Measurements from ENCODE around the gene SH3RF3.

Gene SH3RF3

GRCh38 chr2:109377976-109378375 lies 249.0 kb downstream of the SH3RF3 start:
- DNase-seq (ENCODE audit: low read depth), result no peak
- TF ChIP-seq, protein P1, sequence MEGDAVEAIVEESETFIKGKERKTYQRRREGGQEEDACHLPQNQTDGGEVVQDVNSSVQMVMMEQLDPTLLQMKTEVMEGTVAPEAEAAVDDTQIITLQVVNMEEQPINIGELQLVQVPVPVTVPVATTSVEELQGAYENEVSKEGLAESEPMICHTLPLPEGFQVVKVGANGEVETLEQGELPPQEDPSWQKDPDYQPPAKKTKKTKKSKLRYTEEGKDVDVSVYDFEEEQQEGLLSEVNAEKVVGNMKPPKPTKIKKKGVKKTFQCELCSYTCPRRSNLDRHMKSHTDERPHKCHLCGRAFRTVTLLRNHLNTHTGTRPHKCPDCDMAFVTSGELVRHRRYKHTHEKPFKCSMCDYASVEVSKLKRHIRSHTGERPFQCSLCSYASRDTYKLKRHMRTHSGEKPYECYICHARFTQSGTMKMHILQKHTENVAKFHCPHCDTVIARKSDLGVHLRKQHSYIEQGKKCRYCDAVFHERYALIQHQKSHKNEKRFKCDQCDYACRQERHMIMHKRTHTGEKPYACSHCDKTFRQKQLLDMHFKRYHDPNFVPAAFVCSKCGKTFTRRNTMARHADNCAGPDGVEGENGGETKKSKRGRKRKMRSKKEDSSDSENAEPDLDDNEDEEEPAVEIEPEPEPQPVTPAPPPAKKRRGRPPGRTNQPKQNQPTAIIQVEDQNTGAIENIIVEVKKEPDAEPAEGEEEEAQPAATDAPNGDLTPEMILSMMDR (IDR thresholded peaks at IDR 0.05; ENCODE audit: low read length, missing control alignments), result no peak
- H3K4me3 ChIP-seq (replicated peaks; ENCODE audit: low read depth, low read length), result no peak overlapping the region

DNA sequence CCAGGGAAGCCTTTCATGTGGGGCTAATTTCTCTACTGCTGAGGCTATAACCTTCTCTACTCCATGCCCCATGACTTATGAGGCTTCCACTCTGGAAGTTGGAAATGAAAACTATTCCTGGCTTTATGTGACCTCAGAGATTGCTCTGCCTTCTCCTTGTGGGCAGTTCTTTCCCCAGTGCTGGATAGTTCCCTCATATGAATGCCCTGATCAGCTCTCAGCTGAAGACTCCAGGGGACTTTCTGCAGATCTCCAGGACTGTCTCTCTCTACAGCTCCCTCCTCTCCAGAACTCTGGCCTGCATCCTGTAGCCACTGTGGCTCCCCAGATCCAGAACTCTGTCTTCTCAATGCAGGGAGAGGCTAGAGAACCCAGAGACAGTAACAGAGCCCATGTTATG lies 249.7 kb downstream of the SH3RF3 start:
- no peak overlapping the region for H3K4me3 ChIP-seq (replicated peaks; ENCODE audit: low read depth, low read length)
- no peak for DNase-seq (ENCODE audit: low read depth)
- TF ChIP-seq, protein P1 (IDR thresholded peaks at IDR 0.05; ENCODE audit: low read length, missing control alignments), result no peak

- H3K4me3 ChIP-seq (replicated peaks; ENCODE audit: low read depth, low read length), result no peak overlapping the region
- no peak for DNase-seq (ENCODE audit: low read depth)
- TF ChIP-seq, protein P1 (IDR thresholded peaks at IDR 0.05; ENCODE audit: low read length, missing control alignments), result no peak
These were observed 250.5 kb downstream of the SH3RF3 start for GRCh38 chr2:109379507-109379906.

GRCh38 chr2:109380502-109381326 lies 251.7 kb downstream of the SH3RF3 start:
- DNase-seq (ENCODE audit: low read depth), result no peak
- H3K4me3 ChIP-seq (replicated peaks; ENCODE audit: low read depth, low read length), result no peak overlapping the region
- TF ChIP-seq, protein P1 (IDR thresholded peaks at IDR 0.05; ENCODE audit: low read length, missing control alignments), result no peak

DNA sequence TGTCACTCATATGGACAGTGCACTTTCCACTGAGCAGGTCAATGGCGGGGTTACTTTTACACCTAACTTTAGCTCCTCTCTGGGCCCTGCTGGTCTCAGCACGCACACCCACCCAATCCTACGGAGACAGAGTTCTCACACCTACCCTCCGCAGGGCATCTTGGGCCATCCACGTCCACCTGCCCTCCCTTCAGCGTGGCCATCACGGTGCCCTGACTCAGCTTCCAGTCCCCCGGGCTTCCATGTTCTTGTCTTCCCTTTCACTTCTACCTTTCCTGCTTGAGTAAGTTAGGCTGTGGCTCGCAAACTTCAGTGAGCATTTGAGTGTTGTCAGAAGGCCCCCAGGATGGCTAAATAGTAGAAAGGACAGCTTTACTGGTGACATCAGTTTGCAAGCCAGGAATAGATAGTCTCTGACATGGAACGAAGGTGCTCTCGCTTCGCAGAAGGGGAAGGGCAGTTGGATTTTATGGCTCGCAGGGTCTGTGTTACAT lies 252.4 kb downstream of the SH3RF3 start:
- TF ChIP-seq, protein P1 (IDR thresholded peaks at IDR 0.05; ENCODE audit: low read length, missing control alignments), result no peak
- H3K4me3 ChIP-seq (replicated peaks; ENCODE audit: low read depth, low read length), result no peak overlapping the region
- no peak for DNase-seq (ENCODE audit: low read depth)

GRCh38 chr2:109382226-109382895 lies 253.4 kb downstream of the SH3RF3 start:
- TF ChIP-seq, protein P1 (IDR thresholded peaks at IDR 0.05; ENCODE audit: low read length, missing control alignments), result no peak
- no peak for DNase-seq (ENCODE audit: low read depth)
- no peak overlapping the region for H3K4me3 ChIP-seq (replicated peaks; ENCODE audit: low read depth, low read length)
